HCT116 (cell line): ENCODE data around the gene FBXO7. TPM values are rescaled to one million over a fixed set of nuclear protein-coding genes. Genes with fewer than 3 reads are reported as not detected.

Source experiments
- ATAC-seq: fragments of 200-7000 bp; cut with Tn5 transposase; 2 replicates; pipeline ENCODE4 v1.9.1; 2020; ENCODE audit warnings: mild to moderate bottlenecking, moderate library complexity
- BruUV-seq: library from RNA; stranded (reverse); fragments of 400-500 nt; replicated peaks from 2 replicates; lab custom pipeline; 2021; lab: Mats Ljungman, UMichigan
- CTCF ChIA-PET: fragments of 300-600 bp; sonication (Branson Sonifier 250); formaldehyde crosslinking; loops from one replicate; lab custom pipeline; 2021; ENCODE audit warnings: antibody characterized with exemption; lab: Charles Lee
- POLR2A ChIA-PET: fragments of 300-600, 350-600 bp; sonication (Branson Sonifier 250); formaldehyde crosslinking; loops from one replicate; lab custom pipeline; 2021; ENCODE audit warnings: antibody characterized with exemption; lab: Charles Lee
- RAD21 ChIA-PET, 2 experiments: fragments of 300-600 bp; sonication (Branson Sonifier 250); formaldehyde crosslinking; loops; one replicate each; lab custom pipeline; 2023; ENCODE audit warnings: low total read pairs in 2 of 2; ENCODE audit not compliant: uncharacterized antibody in 2 of 2, unreplicated experiment in 2 of 2, low non-redundant PET in 1 of 2; lab: Charles Lee
- DNase-seq: peaks from one replicate; pipeline ENCODE4 v3.0.0-alpha.2; 2010; ENCODE audit warnings: low read depth, low spot score
- H2AFZ ChIP-seq: fragments of 200-600 bp; shearing (Covaris generic), sonication (generic); 2 replicates; pipeline ENCODE4 v1.6.1; 2017; ENCODE audit warnings: low read depth, mixed run types, mixed read lengths, antibody characterized with exemption, low read length; ENCODE audit not compliant: poor library complexity, severe bottlenecking
- H3K27ac ChIP-seq: 2 replicates; pipeline ENCODE4 v1.5.1; 2012; ENCODE audit warnings: low read depth, low read length
- H3K27me3 ChIP-seq: fragments of 200-600 bp; sonication (generic); 2 replicates; pipeline ENCODE4 v1.6.1; 2016; ENCODE audit warnings: mixed run types, low read length, mixed read lengths; ENCODE audit not compliant: insufficient read depth
- H3K36me3 ChIP-seq, 2 experiments: fragments of 200-500 bp in 1 of 2; fragments of 200-600 bp in 1 of 2; sonication (Bioruptor generic) in 1 of 2; sonication (generic) in 1 of 2; 2 replicates each; pipeline versions ENCODE4 v1.5.1 to v1.6.1; 2014 to 2016; ENCODE audit warnings: low read length in 2 of 2, inconsistent platforms in 1 of 2, mixed read lengths in 1 of 2, mixed run types in 1 of 2; ENCODE audit not compliant: insufficient read depth in 2 of 2, control insufficient read depth in 1 of 2
- H3K4me1 ChIP-seq, 2 experiments: fragments of 200-600 bp in 1 of 2; sonication (generic) in 1 of 2; 2 replicates each; pipeline versions ENCODE4 v1.5.1 to v1.6.1; 2012 to 2017; ENCODE audit warnings: low read length in 2 of 2, inconsistent platforms in 1 of 2, mild to moderate bottlenecking in 1 of 2, mixed read lengths in 1 of 2, mixed run types in 1 of 2, moderate library complexity in 1 of 2; ENCODE audit not compliant: insufficient read depth in 2 of 2, control insufficient read depth in 1 of 2
- H3K4me2 ChIP-seq: fragments of 200-600 bp; sonication (generic); 2 replicates; pipeline ENCODE4 v1.6.1; 2017; ENCODE audit warnings: mixed run types, low read length, mixed read lengths
- H3K4me3 ChIP-seq, 2 experiments: fragments of 200-600 bp in 1 of 2; sonication (generic) in 1 of 2; replicated peaks in 1 of 2; 2 replicates each; pipeline ENCODE4 v1.5.1; 2011 to 2016; ENCODE audit warnings: low read length in 2 of 2, control low read depth in 1 of 2, low read depth in 1 of 2, mild to moderate bottlenecking in 1 of 2, mixed read lengths in 1 of 2, mixed run types in 1 of 2
- H3K79me2 ChIP-seq: fragments of 200-600 bp; sonication (generic); 2 replicates; pipeline ENCODE4 v1.6.1; 2017; ENCODE audit warnings: mild to moderate bottlenecking, mixed run types, low read length, moderate library complexity, mixed read lengths; ENCODE audit not compliant: insufficient read depth
- H3K9ac ChIP-seq: fragments of 200-600 bp; sonication (generic); 2 replicates; pipeline ENCODE4 v1.6.1; 2016; ENCODE audit warnings: low read length, mixed read lengths
- H3K9me2 ChIP-seq: fragments of 200-600 bp; sonication (generic), shearing (Covaris generic); 2 replicates; pipeline ENCODE4 v1.6.1; 2017; ENCODE audit warnings: mixed run types, mild to moderate bottlenecking, moderate library complexity; ENCODE audit not compliant: insufficient read depth
- H3K9me3 ChIP-seq, 2 experiments: fragments of 200-500 bp in 1 of 2; fragments of 200-600 bp in 1 of 2; sonication (Bioruptor generic) in 1 of 2; sonication (generic) in 1 of 2; 2 replicates each; pipeline ENCODE4 v1.6.1; 2014 to 2017; ENCODE audit warnings: low read length in 2 of 2, mixed read lengths in 2 of 2, inconsistent platforms in 1 of 2, low read depth in 1 of 2, mild to moderate bottlenecking in 1 of 2, mixed run types in 1 of 2, moderate library complexity in 1 of 2; ENCODE audit not compliant: control insufficient read depth in 1 of 2, insufficient read depth in 1 of 2
- H4K20me1 ChIP-seq: fragments of 200-600 bp; sonication (generic), shearing (Covaris generic); 2 replicates; pipeline ENCODE4 v1.6.1; 2017; ENCODE audit warnings: mixed run types, mild to moderate bottlenecking, moderate library complexity; ENCODE audit not compliant: insufficient read depth
- SIN3A ChIP-seq: IDR thresholded peaks from 2 replicates; pipeline ENCODE4 v1.6.1; 2012; ENCODE audit warnings: low read depth
- ZFX ChIP-seq: fragments of 450-650 bp; IDR thresholded peaks from 2 replicates; pipeline ENCODE4 v1.6.1; 2017
- ZNF274 ChIP-seq: fragments of 200-500 bp; sonication (Bioruptor generic); IDR thresholded peaks from 2 replicates; pipeline ENCODE4 v1.6.1; 2014; ENCODE audit warnings: mild to moderate bottlenecking, low read depth, low read length, inconsistent platforms
- intact Hi-C: fragments of 100-400 bp; cut with micrococcal nuclease; formaldehyde crosslinking; loops from 2 replicates; pipeline ENCODE4 v1.10.0; 2022
- total RNA-seq: library from RNA; stranded (reverse); gene quantifications from one replicate; pipeline ENCODE4 v1.2.1, GENCODE V29; 2021; ENCODE audit not compliant: unreplicated experiment

The FBXO7 gene
- total RNA-seq, 1 experiment from 2014 or later: 69.2 TPM

DNA sequence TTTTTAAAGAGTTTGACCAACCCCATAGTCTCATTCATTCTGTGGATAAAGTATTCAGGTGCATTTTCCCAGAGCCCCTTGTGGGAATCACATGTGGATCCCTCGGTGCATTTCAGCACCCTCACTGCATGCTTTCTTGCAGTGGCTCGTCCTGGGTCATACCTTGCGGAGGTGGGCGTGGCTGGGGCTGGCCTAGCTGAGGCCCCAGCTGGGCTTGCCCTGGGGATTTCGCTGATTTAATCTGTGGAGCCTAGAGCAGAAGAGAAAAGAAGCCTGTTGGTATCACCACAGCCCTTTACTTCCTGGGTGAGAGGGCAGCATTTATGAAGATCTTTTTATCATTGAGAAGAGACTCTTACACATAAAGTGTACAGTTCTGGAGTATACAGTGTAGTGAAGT lies 53.1 kb downstream of the FBXO7 start:
- Histone ChIP-seq H3K4me1 (peaks cover 0 to 4% of the 10 kb centered on the region in 2 experiments; a peak in 2 of 4 replicates), H3K79me2 (no peaks in the 10 kb centered on the region), H3K9me3 (no peaks in the 10 kb centered on the region), H3K9ac (no peak overlapping the region), H4K20me1 (no peaks in the 10 kb centered on the region), H3K4me2 (no peak overlapping the region), H3K36me3 (no peaks in the 10 kb centered on the region), H3K4me3 (no peak overlapping the region), H2AFZ (no peak overlapping the region), H3K27ac (no peak overlapping the region), H3K9me2 (no peaks in the 10 kb centered on the region), H3K27me3 (no peaks in the 10 kb centered on the region)
- ChIA-PET RAD21 (no interaction called here), CTCF (interaction anchor here (1.8 to 7.2 kb wide), 2 partner anchors 268 to 458 kb away, joined by 12 to 114 read pairs; no protein-coding TSS in a partner anchor), POLR2A (no interaction called here)
- no TSS peak for BruUV-seq
- intact Hi-C loops: loop anchor here (2.0 to 5.0 kb wide), 3 partner anchors 120 to 460 kb away; no protein-coding TSS in a partner anchor
- no peak for ATAC-seq
- DNase-seq: no peak
- no peak for TF ChIP-seq ZFX
- TF ChIP-seq, all 23 proteins: peak for 0

GRCh38 chr22:32528316-32528715 lies 53.7 kb downstream of the FBXO7 start:
- ChIA-PET RAD21 (interaction anchor here (1.7 to 2.6 kb wide), 2 partner anchors 268 to 269 kb away, joined by 10 to 24 read pairs; no protein-coding TSS in a partner anchor), CTCF (interaction anchor here (0.9 to 7.2 kb wide), 6 partner anchors 94 to 472 kb away, joined by 4 to 114 read pairs (median 6); no protein-coding TSS in a partner anchor), POLR2A (no interaction called here)
- no peak overlapping the region for H3K4me3 ChIP-seq
- no peaks in the 10 kb centered on the region for H3K79me2 ChIP-seq
- H2AFZ ChIP-seq: no peak overlapping the region
- H3K27me3 ChIP-seq: no peaks in the 10 kb centered on the region
- H4K20me1 ChIP-seq: no peaks in the 10 kb centered on the region
- TF ChIP-seq ZNF274 (no peak), SIN3A (no peak)
- BruUV-seq: no TSS peak
- peaks cover 0 to 4% of the 10 kb centered on the region in 2 experiments; a peak in 2 of 4 replicates for H3K4me1 ChIP-seq
- DNase-seq (no peak), ATAC-seq (no peak)
- H3K9me3 ChIP-seq: no peaks in the 10 kb centered on the region
- H3K36me3 ChIP-seq: no peaks in the 10 kb centered on the region
- no peak overlapping the region for H3K9ac ChIP-seq
- H3K27ac ChIP-seq: no peak overlapping the region
- no peak overlapping the region for H3K4me2 ChIP-seq
- intact Hi-C loops: loop anchor here (2.0 to 5.0 kb wide), 3 partner anchors 119 to 459 kb away; no protein-coding TSS in a partner anchor
- H3K9me2 ChIP-seq: no peaks in the 10 kb centered on the region
